ENCODE results near the gene ZNF205.
A peak's percentile ranks its signal among the peaks of the same experiment; 100 is the strongest.
"Not testable (repeated sequence)": the region's sequence is repeated elsewhere in the genome, so short reads cannot be mapped to it uniquely, and the experiment has no call there.

ZNF205 gene

DNA sequence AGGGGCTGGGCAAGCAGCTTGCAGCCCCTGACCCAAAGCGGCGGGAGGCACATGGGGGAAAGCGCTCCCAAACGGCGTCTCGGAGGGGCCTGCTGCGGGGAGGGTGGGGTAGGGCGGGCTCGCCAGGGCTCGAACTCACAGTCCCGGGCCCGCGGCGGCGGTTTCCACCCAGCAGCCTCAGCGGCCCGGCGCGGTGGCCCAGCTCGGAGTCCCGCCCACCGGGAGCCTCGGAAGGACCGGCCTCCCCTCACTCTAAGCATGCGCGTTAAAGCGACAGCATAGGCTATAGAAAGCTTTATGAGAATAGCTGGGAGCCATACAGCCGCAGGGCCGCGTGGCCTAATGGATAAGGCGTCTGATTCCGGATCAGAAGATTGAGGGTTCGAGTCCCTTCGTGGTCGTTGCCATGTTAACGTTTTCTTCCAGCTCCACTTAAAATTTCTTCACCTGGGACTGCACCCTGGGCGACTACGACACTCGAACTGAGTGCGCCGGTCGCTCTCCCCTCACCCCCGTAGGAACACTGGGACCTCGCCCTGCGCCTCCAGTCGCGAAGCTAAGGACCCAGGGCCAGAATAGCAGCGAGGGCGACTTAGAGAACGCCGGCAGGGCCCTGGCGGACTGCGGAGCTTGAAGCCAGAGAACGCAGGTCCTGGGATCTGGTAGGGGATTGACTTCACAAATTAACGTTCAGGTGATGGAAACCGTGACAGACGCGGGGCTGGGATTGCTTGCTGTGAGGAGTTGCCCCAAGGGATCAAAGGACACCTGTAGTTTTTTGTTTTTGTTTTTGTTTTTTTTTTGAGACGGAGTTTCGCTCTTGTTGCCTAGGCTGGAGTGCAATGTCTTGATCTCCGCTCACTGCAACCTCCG lies 38.2 kb downstream of the ZNF205 start:
- DNase-seq: peak; percentile 92

DNA sequence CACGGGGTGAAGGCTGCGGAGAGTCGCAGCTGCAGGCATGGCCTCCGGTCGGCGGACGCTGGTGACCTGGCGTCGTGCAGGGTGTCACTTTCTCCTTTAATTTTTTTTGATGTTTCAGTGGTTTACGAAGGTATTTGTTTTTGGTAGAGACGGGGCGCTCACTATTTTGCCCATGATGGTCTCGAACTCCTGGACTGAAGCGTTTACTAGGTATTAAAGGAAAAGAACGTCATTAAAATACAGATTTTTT lies 39.6 kb downstream of the ZNF205 start:
- no peak for DNase-seq

DNA sequence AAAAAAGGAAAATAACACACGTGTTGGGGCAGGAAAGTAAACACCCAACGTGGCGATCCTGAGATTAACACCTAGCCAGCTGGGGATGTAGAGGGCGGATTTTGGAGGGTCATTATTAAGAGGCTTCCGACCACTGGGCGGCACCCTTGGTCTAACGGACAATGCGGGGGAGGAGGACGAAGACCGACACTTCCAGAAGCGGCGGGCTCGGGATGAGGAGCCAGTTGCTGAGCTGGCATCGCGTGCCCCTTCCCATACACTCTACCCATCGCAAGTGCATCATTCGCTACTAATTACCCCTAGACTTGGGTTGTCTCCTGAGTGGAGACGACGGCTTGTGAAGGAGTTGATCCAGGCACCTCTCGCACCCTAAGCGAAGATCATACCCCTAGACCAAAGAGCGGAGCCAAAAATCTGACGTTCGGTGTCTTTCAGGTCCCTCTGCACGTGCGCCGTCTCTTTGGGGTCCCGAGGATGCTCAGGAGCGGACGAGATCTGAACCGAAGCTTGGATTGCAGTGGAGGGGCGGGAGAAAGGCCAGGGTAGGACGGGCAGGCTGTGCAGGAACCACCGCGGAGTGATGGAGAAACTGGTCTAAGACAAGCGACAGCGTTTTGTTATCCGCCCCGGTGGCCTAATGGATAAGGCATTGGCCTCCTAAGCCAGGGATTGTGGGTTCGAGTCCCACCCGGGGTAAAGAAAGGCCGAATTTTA lies 40.0 kb downstream of the ZNF205 start:
- peak; percentile 40 for DNase-seq

DNA sequence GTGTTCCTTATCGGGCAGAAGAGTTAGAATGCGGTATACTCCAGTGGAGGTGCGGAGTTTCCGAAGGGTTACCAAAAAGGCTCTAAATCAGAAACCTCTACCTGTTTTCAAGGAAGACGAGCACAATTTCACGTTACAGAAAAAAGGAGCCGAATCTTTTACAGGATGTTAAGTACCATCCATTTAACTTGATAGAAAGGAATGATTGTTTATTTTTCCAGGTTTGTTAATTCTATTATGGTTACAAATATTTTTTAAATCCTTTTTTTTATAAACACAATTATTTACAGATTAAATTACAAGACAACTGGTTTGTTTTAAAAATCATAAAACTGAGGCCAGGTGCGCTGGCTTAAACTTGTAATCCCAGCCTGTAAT lies 40.6 kb downstream of the ZNF205 start:
- DNase-seq: no peak

DNA sequence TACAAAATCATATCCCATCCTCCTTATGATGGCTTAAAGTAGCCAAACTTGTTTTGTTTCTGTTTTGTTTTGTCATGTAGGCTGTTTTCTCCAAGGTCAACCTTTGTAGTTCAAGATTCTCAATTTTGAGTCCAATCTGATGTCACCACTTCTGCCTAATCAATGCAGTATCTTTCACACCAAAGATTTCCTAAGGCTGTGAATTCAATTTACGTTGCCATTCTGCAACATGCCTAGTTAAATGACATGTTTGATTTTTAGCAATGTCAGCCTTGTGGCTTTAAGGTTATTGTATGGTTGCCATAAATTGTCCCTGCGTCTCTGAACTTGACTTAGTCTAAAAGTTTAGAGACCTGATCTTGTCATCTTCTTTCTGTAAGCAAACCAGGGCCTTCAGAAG lies 42.8 kb downstream of the ZNF205 start:
- no peak for DNase-seq

DNA sequence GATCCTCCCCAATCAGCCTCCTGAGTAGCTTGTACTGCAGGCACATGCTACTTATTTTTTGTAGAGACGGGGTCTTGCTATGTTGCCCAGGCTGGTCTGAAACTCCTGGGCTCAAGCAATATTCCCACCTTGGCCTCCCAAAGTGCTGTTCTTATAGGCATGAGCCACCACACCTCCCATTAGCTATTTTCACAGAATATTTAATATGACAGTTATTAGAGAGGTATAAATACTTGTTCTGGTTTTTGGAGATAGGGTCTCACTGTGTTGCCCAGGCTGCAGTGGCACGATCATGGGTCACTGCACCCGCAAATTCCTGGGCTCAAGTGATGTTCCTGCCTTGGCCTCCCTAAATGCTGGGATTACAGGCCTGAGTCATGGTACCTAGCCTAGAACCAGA lies 43.6 kb downstream of the ZNF205 start:
- DNase-seq: no peak

DNA sequence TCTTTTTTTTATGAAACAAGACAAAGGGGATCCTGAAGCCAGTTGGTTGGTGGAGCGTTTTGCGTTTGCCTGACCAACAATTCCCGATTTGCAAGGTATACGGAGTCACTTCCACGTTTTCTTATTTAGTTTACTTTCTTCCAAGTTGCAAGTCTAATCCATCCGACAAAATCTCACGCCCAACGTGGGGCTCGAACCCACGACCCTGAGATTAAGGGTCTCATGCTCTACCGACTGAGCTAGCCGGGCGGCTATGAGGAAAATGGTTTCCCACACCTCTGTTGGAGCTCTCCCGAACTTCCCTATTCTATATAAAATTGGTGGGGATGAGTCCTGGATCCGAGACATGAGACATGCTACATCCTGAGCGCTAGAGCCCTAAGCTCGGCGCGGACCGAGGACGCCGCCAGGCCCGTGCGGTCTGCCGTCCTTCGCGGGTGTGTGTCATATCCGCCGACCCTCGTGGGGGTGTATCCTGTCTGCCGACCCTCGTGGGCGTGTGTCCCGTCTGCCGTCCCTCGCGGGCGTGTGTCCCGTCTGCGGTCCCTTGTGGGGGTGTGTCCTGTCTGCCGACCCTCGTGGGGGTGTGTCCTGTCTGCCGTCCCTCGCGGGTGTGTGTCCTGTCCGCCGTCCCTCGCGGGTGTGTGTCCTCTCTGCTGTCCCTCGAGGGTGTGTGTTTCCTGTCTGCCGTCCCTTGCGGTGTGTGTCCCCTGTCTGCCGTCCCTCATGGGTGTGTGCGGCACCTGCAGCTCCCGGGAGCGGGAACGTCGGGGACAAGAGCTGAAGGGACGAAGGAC lies 45.0 kb downstream of the ZNF205 start:
- peak; percentile 19 for DNase-seq

DNA sequence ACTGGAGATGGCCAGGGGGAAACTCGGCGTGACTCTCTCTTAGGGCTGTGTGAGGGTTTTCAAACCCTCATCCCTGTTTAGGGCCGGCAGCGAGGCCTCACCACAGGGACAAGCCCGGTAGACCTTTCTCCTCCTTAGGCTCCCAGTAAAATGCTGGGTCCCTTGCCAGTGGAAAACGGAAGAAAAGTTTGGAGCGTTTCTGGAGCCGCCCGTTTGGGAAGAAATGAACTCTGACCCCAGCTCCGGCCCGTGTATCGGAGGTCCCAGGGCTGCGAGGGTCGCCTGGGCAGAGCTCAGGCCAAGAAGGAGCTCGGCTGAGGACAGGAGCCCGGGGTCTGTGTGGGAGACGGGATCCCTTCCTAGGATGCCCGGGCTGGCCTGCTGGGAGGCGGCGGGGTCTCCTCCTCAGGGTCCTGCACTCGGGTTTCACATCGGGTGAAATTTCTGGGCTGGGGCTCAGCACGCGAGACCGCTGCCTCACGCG lies 45.7 kb downstream of the ZNF205 start:
- no peak for DNase-seq

DNA sequence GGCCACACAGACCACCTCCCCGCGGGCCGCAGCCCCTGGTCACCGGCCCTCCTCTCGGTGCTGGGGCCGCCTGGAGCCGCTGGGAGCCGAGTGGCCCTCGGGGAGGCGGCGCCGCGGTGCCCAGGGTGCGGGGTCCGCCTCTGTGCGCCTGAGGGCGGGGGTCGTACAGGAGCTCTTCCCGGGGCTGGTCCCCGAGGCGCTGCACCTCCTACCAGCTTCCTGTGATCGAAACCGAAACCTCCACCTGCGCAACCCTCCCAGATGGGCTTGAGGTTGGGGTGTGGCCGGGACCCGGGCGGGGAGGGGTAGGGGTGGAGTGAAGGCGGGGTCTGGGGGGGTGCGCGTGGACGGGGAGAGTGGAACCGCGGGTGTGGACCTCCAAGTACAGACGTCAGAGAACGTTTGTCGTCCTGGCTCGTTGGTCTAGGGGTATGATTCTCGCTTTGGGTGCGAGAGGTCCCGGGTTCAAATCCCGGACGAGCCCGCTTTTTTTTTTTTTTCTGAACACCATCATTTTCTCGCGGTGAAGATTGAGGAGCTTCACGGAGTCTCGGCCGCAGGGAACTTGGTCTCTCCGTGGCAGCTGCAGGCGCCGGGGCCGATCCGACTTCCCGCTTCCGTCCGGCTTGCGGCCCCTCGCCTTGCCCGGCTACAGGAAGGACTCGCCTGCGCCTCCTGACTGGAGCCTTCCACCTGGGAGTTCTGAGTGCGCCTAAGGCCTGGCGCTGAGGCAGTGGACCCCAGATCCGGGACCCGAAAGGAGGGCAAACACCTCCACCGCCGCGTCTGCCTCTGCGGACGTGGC lies 46.3 kb downstream of the ZNF205 start:
- no peak for DNase-seq

DNA sequence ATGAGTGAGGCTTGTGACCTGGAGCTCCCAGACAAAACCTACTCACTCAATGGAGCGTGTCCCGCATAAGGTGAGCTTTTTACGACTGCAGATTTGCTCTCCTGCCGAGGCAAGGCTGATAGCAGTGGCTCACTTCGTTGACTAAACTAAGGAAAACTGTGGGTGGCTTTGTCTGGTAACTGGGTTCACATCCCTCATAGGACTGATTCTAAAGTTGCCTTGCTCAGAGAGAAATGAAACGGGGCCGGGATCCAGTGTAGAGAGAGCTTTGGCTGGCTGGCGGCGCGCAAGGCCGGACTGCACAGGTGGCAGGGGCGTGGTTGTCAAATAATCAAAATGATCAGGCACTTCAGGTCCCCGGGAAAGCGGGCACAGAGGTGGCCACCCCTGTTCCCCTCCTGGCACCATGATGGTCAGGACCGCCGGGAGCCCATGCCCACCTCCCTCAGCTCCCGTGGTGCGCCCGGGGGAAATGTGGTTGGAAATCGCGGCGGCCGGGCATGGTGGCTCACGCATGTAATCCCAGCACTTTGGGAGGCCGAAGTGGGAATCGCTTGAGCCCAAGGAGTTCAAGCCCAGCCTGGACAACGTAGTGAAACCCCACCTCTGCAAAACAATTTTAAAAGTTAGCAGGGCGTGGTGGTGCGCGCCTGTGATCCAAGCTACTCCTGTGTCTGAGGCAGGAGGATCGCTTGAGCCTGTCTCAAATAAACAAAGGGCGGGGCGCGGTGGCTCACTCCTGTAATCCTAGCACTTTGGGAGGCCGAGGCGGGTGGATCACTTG lies 49.0 kb downstream of the ZNF205 start:
- DNase-seq: no peak

DNA sequence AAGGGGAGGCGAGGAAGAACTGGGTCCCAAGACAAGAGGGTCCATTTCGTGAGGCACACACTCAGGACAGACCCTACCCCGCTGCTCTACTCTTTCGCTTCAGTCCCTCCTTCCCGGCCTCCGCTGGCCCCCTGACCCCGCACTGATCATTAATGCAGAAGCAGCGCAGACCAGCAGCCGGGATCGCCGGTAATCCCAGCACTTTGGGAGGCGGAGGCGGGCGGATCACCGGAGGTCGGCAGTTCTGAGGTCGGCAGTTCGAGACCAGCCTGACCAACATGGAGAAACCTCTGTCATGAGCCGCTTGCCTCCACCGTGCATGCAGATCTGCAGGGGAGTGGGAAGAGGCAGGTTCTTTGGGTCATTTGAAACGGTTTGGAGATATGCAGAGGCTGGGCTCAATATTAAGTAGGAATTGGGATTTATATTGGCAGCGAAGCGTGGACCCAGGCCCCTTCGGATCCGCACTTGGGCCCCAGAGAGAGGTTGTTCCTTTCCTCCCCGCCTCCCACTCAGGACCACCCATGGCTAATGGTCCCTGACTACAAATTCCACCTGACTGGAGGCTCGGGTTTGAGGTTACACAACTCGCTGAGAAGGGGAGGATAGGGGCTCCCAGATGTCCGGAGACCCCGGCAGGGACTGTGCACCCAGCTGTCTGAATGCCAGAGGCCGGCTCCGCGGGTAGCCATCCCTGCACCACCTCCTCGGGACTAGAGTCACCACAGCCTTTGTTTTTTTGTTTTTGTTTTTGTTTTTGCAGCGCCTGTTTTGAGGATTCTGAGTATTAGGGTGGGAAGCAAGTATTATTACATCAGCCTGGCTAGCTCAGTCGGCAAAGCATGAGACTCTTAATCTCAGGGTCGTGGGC lies 52.0 kb downstream of the ZNF205 start:
- DNase-seq: no peak

DNA sequence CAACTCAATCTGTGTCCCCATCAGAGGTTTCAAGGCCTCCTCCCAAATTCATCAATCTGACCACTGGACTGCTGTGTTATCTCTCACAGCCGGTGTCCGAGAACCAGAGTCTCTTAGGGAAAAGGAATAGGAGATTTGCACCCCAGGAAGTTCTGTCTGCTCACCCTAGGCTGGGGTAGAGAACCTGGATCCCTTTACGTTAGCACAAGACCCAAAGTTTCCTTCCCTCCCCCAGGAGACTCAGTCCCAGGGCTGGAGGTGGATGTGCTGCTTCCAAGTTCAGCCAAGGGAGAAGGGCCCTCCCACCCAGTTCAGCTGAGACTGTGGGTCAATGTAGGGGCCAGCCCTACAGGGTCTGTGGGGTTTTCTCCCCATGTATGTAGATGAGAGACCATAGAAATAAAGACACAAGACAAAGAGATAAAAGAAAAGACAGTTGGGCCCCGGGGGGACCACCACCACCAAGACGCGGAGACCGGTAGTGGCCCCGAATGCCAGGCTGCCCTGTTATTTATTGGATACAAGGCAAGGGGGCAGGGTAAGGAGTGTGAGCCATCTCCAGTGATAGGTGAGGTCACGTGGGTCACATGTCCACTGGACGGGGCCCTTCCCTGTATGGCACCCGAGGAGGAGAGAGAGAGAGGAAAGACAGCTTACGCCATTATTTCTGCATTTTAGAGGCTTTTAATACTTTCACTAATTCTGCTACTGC lies 52.9 kb downstream of the ZNF205 start:
- DNase-seq: no peak

DNA sequence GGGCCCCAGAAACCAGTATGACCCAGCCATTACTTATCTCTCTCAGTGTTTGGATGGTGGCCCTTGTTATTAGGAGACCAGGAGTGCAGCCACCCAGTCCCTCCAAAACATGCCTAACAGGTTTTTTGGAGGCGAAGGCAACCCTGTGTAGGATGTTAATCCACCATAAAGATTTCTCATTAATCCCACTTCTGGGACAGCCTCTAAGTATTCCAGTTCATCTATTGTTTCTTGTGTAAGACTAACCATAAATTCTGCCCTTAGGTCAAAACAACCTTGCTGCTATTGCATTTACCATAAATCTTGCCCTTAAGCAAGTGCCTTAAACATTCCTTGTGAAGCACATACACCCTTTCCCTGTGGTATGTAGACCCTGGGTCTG lies 54.1 kb downstream of the ZNF205 start:
- DNase-seq: no peak

DNA sequence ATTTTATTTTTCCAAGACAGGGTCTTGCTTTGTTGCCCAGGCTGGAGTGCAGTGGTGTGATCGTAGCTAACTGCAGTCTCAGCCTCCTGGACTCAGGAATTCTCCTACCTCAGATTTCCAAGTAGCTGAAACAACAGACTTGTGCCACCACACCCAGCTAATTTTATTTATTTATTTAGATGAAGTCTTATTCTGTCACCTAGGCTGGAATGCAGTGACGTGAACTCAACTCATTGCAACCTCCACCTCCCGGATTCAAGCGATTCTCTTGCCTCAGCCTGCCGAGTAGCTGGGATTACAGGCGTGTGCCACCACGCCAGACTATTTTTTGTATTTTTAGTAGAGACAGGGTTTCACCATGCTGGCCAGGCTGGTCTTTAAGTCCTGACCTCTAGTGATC lies 56.3 kb downstream of the ZNF205 start:
- DNase-seq: not testable (repeated sequence)

Data from NCI-H2107 (cell line).